Measurements from ENCODE around the gene MSMO1.

Gene MSMO1

DNA sequence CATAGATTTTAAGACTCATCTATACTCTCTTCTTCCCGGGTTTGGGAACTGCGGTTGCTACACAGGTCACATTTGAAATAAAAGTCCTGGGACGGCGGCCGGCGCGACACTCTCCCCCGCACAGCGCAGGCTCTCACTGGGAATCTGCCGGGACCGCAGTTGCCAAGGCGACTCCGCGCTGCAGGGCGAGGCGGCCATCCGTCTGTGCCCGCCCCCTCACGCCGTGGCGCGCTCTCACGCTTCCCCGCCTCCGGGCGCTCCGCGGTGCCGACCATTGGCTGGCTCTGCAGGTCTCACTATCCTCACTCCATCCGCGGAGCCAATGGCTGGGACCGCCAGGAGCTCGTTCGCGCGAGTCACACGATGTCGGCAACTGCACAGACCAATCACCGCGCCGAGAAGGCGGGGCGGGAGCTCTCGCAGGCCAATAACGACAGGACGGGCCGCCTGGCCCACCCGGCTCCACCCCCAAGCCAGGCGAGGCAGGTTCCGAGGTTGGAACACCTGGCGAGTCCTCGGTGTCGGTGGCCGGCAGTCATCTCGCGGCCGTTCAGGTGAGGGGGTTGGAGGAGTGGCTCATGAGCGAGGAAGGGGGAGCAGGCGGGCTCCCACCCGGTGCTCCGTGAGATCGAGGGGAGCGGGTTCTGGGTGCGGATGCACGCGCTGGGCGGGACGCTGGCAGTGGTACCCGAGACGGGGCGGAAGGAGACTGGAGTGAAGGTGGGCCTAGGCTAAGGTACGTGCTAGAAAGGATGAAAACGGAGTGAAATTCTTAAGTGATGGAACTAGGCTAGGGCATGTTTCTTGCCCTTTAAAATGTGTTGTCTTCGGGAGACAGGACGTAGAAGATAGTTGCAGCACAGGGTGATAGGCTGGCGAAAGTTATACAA lies at the start of gene MSMO1:
Gene MSMO1, plus strand, starts transcription at position 459 of the 890 bp plus-strand sequence. CDS start 5,702 bp downstream, outside the sequence.
- TF ChIP-seq TAF1 (IDR thresholded peaks at IDR 0.05; ENCODE audit: low read depth): peak; percentile 82
- TF ChIP-seq, protein P1, sequence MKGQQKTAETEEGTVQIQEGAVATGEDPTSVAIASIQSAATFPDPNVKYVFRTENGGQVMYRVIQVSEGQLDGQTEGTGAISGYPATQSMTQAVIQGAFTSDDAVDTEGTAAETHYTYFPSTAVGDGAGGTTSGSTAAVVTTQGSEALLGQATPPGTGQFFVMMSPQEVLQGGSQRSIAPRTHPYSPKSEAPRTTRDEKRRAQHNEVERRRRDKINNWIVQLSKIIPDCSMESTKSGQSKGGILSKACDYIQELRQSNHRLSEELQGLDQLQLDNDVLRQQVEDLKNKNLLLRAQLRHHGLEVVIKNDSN (IDR thresholded peaks at IDR 0.05): no peak
- TF ChIP-seq CREB1 (IDR thresholded peaks at IDR 0.05; ENCODE audit: low read depth): peak; percentile 88
- TF ChIP-seq EGR1 (IDR thresholded peaks at IDR 0.05): peak; percentile 85
- no peak; the same call in 1 of the 2 replicates for TF ChIP-seq RAD21 (IDR thresholded peaks at IDR 0.05; ENCODE audit: low read depth)
- no peak for TF ChIP-seq EP300 (IDR thresholded peaks at IDR 0.05; ENCODE audit: borderline replicate concordance)
- TF ChIP-seq, protein P2, sequence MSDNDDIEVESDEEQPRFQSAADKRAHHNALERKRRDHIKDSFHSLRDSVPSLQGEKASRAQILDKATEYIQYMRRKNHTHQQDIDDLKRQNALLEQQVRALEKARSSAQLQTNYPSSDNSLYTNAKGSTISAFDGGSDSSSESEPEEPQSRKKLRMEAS (IDR thresholded peaks at IDR 0.05): peak; percentile 35
- peak; percentile 6; the same call in 1 of the 2 replicates for TF ChIP-seq YY1 (IDR thresholded peaks at IDR 0.05; ENCODE audit: low read depth)
- peak; percentile 36; the same call in 1 of the 2 replicates for TF ChIP-seq TEAD4 (IDR thresholded peaks at IDR 0.05)
- peak; percentile 47 for TF ChIP-seq REST (IDR thresholded peaks at IDR 0.05; ENCODE audit: low read depth)
- no peak for TF ChIP-seq ZBTB7A (IDR thresholded peaks at IDR 0.05; ENCODE audit: low read depth)
- peak; percentile 60 for TF ChIP-seq TCF12 (IDR thresholded peaks at IDR 0.05; ENCODE audit: low read depth)

DNA sequence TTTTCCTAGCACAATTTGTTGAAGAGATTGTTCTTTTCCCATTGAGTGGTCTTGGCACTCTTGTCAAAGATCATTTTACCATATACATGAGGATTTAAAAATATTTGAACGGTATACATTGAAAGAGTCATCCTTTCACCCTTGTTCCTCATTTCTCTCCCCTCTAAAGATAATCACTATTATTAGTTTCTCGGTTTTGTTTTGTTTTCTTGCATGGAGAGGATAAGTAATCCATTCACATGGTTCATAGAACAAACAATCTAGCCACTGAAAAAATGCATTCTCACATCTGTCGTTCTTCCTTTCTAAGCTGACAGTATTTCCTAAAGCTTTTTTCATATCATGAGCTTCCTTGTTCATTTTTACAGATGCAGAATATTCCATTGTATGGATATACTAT lies 39.2 kb upstream of the MSMO1 start:
- TF ChIP-seq CEBPB (IDR thresholded peaks at IDR 0.05) (no peak), NFIC (IDR thresholded peaks at IDR 0.05) (no peak), FOXM1 (IDR thresholded peaks at IDR 0.05; ENCODE audit: borderline replicate concordance, low read depth) (no peak), TEAD4 (IDR thresholded peaks at IDR 0.05) (no peak), REST (IDR thresholded peaks at IDR 0.05; ENCODE audit: low read depth) (no peak), CREB1 (IDR thresholded peaks at IDR 0.05; ENCODE audit: low read depth) (no peak), RAD21 (IDR thresholded peaks at IDR 0.05; ENCODE audit: low read depth) (no peak), EP300 (IDR thresholded peaks at IDR 0.05; ENCODE audit: borderline replicate concordance) (no peak), EGR1 (IDR thresholded peaks at IDR 0.05) (no peak), TCF12 (IDR thresholded peaks at IDR 0.05; ENCODE audit: low read depth) (no peak), YY1 (IDR thresholded peaks at IDR 0.05; ENCODE audit: low read depth) (no peak), TAF1 (IDR thresholded peaks at IDR 0.05; ENCODE audit: low read depth) (no peak), ZBTB7A (IDR thresholded peaks at IDR 0.05; ENCODE audit: low read depth) (no peak)
- TF ChIP-seq, protein P2 (IDR thresholded peaks at IDR 0.05): no peak
- TF ChIP-seq, protein P1 (IDR thresholded peaks at IDR 0.05): no peak

DNA sequence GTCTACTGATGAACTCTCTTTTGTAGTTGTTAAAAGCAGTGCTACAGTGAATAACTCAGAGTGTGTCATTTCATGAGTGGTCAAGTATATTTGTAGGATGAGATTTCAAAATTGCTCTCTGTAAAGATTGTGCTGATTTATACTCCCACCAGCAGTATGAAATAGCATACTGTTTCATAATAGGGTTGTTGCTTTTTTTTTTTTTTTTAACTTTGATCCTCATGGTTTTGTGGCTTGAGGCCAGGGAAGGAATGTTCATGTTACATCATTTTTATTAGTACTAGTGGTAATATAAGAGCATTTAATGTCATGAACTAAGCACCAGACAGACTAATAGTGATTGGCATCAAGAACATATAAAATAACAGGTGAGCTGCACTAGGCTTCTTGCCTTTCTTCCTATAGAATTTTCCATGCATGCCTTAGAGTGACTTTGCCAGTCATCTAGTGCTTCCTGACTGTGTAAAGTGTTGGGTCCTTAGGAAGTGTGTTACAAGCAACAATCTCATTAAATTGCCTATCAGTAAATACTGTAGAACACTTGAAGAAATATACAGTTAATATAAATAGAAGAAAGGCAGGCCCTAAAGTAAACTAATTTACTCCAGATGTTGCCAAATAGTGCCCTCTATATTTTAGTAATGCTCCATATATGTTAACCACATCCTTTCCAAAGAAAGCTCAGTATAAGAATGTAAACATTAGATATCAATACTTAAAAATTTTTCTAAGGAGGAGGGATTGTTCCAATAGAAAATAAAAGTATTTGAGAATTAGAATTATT lies 38.6 kb upstream of the MSMO1 start:
- TF ChIP-seq CREB1 (IDR thresholded peaks at IDR 0.05; ENCODE audit: low read depth) (no peak), TEAD4 (IDR thresholded peaks at IDR 0.05) (no peak), NFIC (IDR thresholded peaks at IDR 0.05) (no peak), CEBPB (IDR thresholded peaks at IDR 0.05) (peak; percentile 33; the same call in 1 of the 2 replicates), REST (IDR thresholded peaks at IDR 0.05; ENCODE audit: low read depth) (no peak), ZBTB7A (IDR thresholded peaks at IDR 0.05; ENCODE audit: low read depth) (no peak), EP300 (IDR thresholded peaks at IDR 0.05; ENCODE audit: borderline replicate concordance) (no peak)
